Testis (tissue), 3 donors: ENCODE data around the gene COL4A4. TPM values are rescaled to one million over a fixed set of nuclear protein-coding genes. Genes with fewer than 3 reads are reported as not detected.

ENCODE experiments used
- DNase-seq: peaks from one replicate; pipeline ENCODE4 v3.0.0-alpha.2; 2019
- H3K27ac ChIP-seq, 2 donors: fragments of 200-600 bp; sonication (generic); one replicate each; pipeline ENCODE4 v1.5.1; 2019
- H3K27me3 ChIP-seq: fragments of 200-600 bp; sonication (generic); one replicate; pipeline ENCODE4 v1.5.1; 2019
- H3K36me3 ChIP-seq: fragments of 200-600 bp; sonication (generic); one replicate; pipeline ENCODE4 v1.5.1; 2017; ENCODE audit warnings: low read depth; ENCODE audit errors: missing control alignments
- H3K4me1 ChIP-seq: fragments of 200-600 bp; sonication (generic); one replicate; pipeline ENCODE4 v1.5.1; 2019
- H3K4me3 ChIP-seq, 2 donors: fragments of 200-600 bp; sonication (generic); one replicate each; pipeline ENCODE4 v1.5.1; 2017 to 2019
- H3K9me3 ChIP-seq: fragments of 200-600 bp; sonication (generic); one replicate; pipeline ENCODE4 v1.5.1; 2017
- CTCF ChIP-seq, 3 experiments: fragments of 450-650 bp in 2 of 3; fragments of 200-600 bp in 1 of 3; sonication (generic) in 1 of 3; IDR thresholded peaks; one replicate each; pipeline ENCODE4 v1.5.1; 2016 to 2019; ENCODE audit warnings: antibody characterized with exemption in 3 of 3, mild to moderate bottlenecking in 2 of 3, moderate library complexity in 1 of 3
- POLR2A ChIP-seq: fragments of 450-650 bp; IDR thresholded peaks from one replicate; pipeline ENCODE4 v1.6.1; 2017; ENCODE audit warnings: antibody characterized with exemption, mild to moderate bottlenecking, moderate library complexity
- WGBS, 2 donors: methylation state at CpG; one replicate each; pipeline ENCODE4 v1.1.5; 2018; 5-methylcytosine and 5-hydroxymethylcytosine counted together
- intact Hi-C: fragments of 100-400 bp; cut with DNase I; formaldehyde crosslinking; loops from one replicate; pipeline ENCODE4 v1.15.1; 2023; ENCODE audit warnings: low total_unique reads
- polyA plus RNA-seq: library from polyadenylated mRNA; stranded (reverse); fragments of 350-450 nt; fragmentation: Illumina TruSeq; extraction: RNeasy Lipid Tissue Mini Kit (QIAGEN cat#74804); gene quantifications from one replicate; pipeline ENCODE4 v1.2.3, GENCODE V29; 2014; ENCODE audit warnings: low read depth, low replicate concordance; ENCODE audit not compliant: insufficient read depth
- total RNA-seq, 2 donors: library from RNA; depleted of rRNA; stranded (reverse); fragments of >200 nt; gene quantifications; one replicate each; pipeline ENCODE4 v1.2.3, GENCODE V29; 2016

COL4A4 gene
- total and polyA plus RNA-seq, 3 donors from 2014 or later: 3.0 to 4.1 (median 3.4) TPM

- no peak for TF ChIP-seq POLR2A
- no peak for TF ChIP-seq CTCF (IDR thresholded peaks at IDR 0.05)
- H3K27me3 ChIP-seq: no peaks in the 10 kb centered on the region
- intact Hi-C loops: no loop called here
- H3K4me1 ChIP-seq: peaks cover 9% of the 10 kb centered on the region
- no peaks in the 10 kb centered on the region for H3K36me3 ChIP-seq
- H3K27ac ChIP-seq: no peak overlapping the region
- H3K4me3 ChIP-seq: no peak overlapping the region
- DNase-seq: no peak
- 57 to 58% methylated on average over 3 of the region's 3 CpGs for WGBS, 2 donors
- no peaks in the 10 kb centered on the region for H3K9me3 ChIP-seq
Measured at GRCh38 chr2:227191367-227191766, 27.4 kb upstream of the COL4A4 start.

GRCh38 chr2:227188292-227188691 is 24.3 kb upstream of the COL4A4 start:
- Histone ChIP-seq H3K36me3 (no peaks in the 10 kb centered on the region), H3K9me3 (no peaks in the 10 kb centered on the region), H3K27me3 (no peaks in the 10 kb centered on the region), H3K4me1 (peaks cover 9% of the 10 kb centered on the region), H3K4me3 (no peak overlapping the region), H3K27ac (peak overlapping the region; percentile 45 to 68)
- TF ChIP-seq POLR2A: no peak
- DNase-seq: peak; percentile 60
- intact Hi-C loops: no loop called here
- 28 to 36% methylated on average over 6 of the region's 6 CpGs for WGBS, 2 donors

- peak overlapping the region in 1 of 2 donors; percentile 68 for H3K27ac ChIP-seq
- no peaks in the 10 kb centered on the region for H3K9me3 ChIP-seq
- peaks cover 9% of the 10 kb centered on the region for H3K4me1 ChIP-seq
- DNase-seq: no peak
- TF ChIP-seq POLR2A (no peak), CTCF (IDR thresholded peaks at IDR 0.05) (no peak)
- no peak overlapping the region for H3K4me3 ChIP-seq
- intact Hi-C loops: no loop called here
- no peaks in the 10 kb centered on the region for H3K27me3 ChIP-seq
- no peaks in the 10 kb centered on the region for H3K36me3 ChIP-seq
- 35% methylated on average over 1 of the region's 1 CpG for WGBS, 2 donors
Measured at GRCh38 chr2:227186751-227187150, 22.7 kb upstream of the COL4A4 start.

GRCh38 chr2:227185615-227186232 is 21.7 kb upstream of the COL4A4 start:
- WGBS, 2 donors: 88 to 96% methylated on average over 6 of the region's 6 CpGs
- Histone ChIP-seq H3K4me1 (peaks cover 9% of the 10 kb centered on the region), H3K27me3 (no peaks in the 10 kb centered on the region), H3K36me3 (no peaks in the 10 kb centered on the region), H3K27ac (peak overlapping the region in 1 of 2 donors; percentile 1), H3K4me3 (no peak overlapping the region), H3K9me3 (no peaks in the 10 kb centered on the region)
- intact Hi-C loops: no loop called here
- TF ChIP-seq POLR2A: no peak
- TF ChIP-seq CTCF (IDR thresholded peaks at IDR 0.05): no peak
- no peak for DNase-seq

- Histone ChIP-seq H3K36me3 (no peaks in the 10 kb centered on the region), H3K27ac (no peak overlapping the region), H3K4me3 (no peak overlapping the region), H3K9me3 (no peaks in the 10 kb centered on the region), H3K4me1 (peaks cover 17% of the 10 kb centered on the region), H3K27me3 (no peaks in the 10 kb centered on the region)
- no peak for TF ChIP-seq POLR2A
- no peak for TF ChIP-seq CTCF (IDR thresholded peaks at IDR 0.05)
- intact Hi-C loops: no loop called here
- 69 to 72% methylated on average over 2 of the region's 2 CpGs for WGBS, 2 donors
- DNase-seq: no peak
Measured at GRCh38 chr2:227183657-227184367, 19.8 kb upstream of the COL4A4 start.
